ENCODE results near the gene MYL11.

MYL11 gene

GRCh38 chr16:30409125-30410060 is 34.8 kb downstream of the MYL11 start:
- Histone ChIP-seq H3K27me3 (ENCODE audit: insufficient read depth, low read length) (no peaks in the 10 kb centered on the region), H3K27ac (ENCODE audit: low read depth, low read length) (no peak overlapping the region), H3K4me3 (ENCODE audit: low read depth, low read length) (0 out of 2 replicates have a peak overlapping the region, but pooled peaks have one; percentile 9), H3K79me2 (ENCODE audit: control insufficient read depth, insufficient read depth, low read length, unreplicated experiment) (peaks cover 8% of the 10 kb centered on the region), H2AFZ (ENCODE audit: low read length, unreplicated experiment) (no peak overlapping the region), H3K36me3 (ENCODE audit: insufficient read depth, low read length) (peaks cover 7% of the 10 kb centered on the region; the same call in 1 of the 2 replicates), H3K4me1 (ENCODE audit: control insufficient read depth, insufficient read depth, low read length, unreplicated experiment) (peaks cover 21% of the 10 kb centered on the region)

DNA sequence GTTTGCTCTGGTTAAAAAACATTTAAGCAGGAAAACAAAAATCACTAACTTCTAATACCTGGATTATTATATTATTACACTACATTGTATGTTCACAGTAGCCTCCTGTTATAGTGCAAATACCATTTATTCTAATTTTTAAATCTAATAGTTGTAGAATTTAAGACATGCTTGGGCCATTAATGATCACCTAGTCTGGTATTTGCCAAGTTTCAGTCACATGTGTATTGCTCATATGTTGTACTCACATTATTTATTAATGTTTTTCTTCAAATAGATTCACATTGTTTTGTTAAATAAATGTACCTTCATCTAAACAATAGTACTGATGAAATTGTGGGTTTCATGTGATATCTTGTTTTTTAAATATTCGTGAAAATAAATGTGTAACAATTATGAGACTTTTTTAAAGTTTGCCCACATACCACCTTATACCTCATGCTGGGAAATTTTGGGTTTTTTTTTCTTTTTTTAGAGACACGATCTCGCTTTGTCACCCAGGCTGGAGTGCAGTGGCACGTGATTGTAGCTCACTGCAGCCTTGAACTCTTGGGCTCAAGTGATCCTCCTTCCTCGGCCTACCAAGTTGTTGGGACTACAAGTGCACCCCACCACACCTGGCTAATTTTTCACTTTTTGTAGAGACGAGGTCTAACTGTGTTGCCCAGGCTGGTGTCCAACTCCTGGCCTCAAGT is 38.7 kb downstream of the MYL11 start:
- Histone ChIP-seq H3K4me1 (ENCODE audit: control insufficient read depth, insufficient read depth, low read length, unreplicated experiment) (peaks cover 14% of the 10 kb centered on the region), H3K27me3 (ENCODE audit: insufficient read depth, low read length) (no peaks in the 10 kb centered on the region), H3K36me3 (ENCODE audit: insufficient read depth, low read length) (peaks cover 7% of the 10 kb centered on the region; the same call in 1 of the 2 replicates), H3K79me2 (ENCODE audit: control insufficient read depth, insufficient read depth, low read length, unreplicated experiment) (peaks cover 4% of the 10 kb centered on the region), H2AFZ (ENCODE audit: low read length, unreplicated experiment) (no peak overlapping the region), H3K27ac (ENCODE audit: low read depth, low read length) (no peak overlapping the region), H3K4me3 (ENCODE audit: low read depth, low read length) (no peak overlapping the region)

- H3K4me3 ChIP-seq (ENCODE audit: low read depth, low read length), result no peak overlapping the region
- peaks cover 6% of the 10 kb centered on the region for H3K4me1 ChIP-seq (ENCODE audit: control insufficient read depth, insufficient read depth, low read length, unreplicated experiment)
- H3K36me3 ChIP-seq (ENCODE audit: insufficient read depth, low read length), result peaks cover 7% of the 10 kb centered on the region; the same call in 1 of the 2 replicates
- no peak overlapping the region for H2AFZ ChIP-seq (ENCODE audit: low read length, unreplicated experiment)
- H3K79me2 ChIP-seq (ENCODE audit: control insufficient read depth, insufficient read depth, low read length, unreplicated experiment), result no peaks in the 10 kb centered on the region
- no peak overlapping the region for H3K27ac ChIP-seq (ENCODE audit: low read depth, low read length)
- no peaks in the 10 kb centered on the region for H3K27me3 ChIP-seq (ENCODE audit: insufficient read depth, low read length)
These were observed 39.6 kb downstream of the MYL11 start for GRCh38 chr16:30414159-30414558.

GRCh38 chr16:30416047-30416603 is 41.5 kb downstream of the MYL11 start:
- Histone ChIP-seq H3K36me3 (ENCODE audit: insufficient read depth, low read length) (peaks cover 8% of the 10 kb centered on the region), H3K79me2 (ENCODE audit: control insufficient read depth, insufficient read depth, low read length, unreplicated experiment) (no peaks in the 10 kb centered on the region), H3K27me3 (ENCODE audit: insufficient read depth, low read length) (no peaks in the 10 kb centered on the region), H3K27ac (ENCODE audit: low read depth, low read length) (no peak overlapping the region), H2AFZ (ENCODE audit: low read length, unreplicated experiment) (no peak overlapping the region), H3K4me3 (ENCODE audit: low read depth, low read length) (no peak overlapping the region), H3K4me1 (ENCODE audit: control insufficient read depth, insufficient read depth, low read length, unreplicated experiment) (no peaks in the 10 kb centered on the region)

GRCh38 chr16:30416624-30417528 is 42.3 kb downstream of the MYL11 start:
- no peaks in the 10 kb centered on the region for H3K27me3 ChIP-seq (ENCODE audit: insufficient read depth, low read length)
- peaks cover 12% of the 10 kb centered on the region for H3K36me3 ChIP-seq (ENCODE audit: insufficient read depth, low read length)
- H3K4me1 ChIP-seq (ENCODE audit: control insufficient read depth, insufficient read depth, low read length, unreplicated experiment), result no peaks in the 10 kb centered on the region
- peak overlapping the region; percentile 86 for H3K4me3 ChIP-seq (ENCODE audit: low read depth, low read length)
- no peak overlapping the region for H3K27ac ChIP-seq (ENCODE audit: low read depth, low read length)
- H2AFZ ChIP-seq (ENCODE audit: low read length, unreplicated experiment), result peak overlapping the region; percentile 78
- no peaks in the 10 kb centered on the region for H3K79me2 ChIP-seq (ENCODE audit: control insufficient read depth, insufficient read depth, low read length, unreplicated experiment)

DNA sequence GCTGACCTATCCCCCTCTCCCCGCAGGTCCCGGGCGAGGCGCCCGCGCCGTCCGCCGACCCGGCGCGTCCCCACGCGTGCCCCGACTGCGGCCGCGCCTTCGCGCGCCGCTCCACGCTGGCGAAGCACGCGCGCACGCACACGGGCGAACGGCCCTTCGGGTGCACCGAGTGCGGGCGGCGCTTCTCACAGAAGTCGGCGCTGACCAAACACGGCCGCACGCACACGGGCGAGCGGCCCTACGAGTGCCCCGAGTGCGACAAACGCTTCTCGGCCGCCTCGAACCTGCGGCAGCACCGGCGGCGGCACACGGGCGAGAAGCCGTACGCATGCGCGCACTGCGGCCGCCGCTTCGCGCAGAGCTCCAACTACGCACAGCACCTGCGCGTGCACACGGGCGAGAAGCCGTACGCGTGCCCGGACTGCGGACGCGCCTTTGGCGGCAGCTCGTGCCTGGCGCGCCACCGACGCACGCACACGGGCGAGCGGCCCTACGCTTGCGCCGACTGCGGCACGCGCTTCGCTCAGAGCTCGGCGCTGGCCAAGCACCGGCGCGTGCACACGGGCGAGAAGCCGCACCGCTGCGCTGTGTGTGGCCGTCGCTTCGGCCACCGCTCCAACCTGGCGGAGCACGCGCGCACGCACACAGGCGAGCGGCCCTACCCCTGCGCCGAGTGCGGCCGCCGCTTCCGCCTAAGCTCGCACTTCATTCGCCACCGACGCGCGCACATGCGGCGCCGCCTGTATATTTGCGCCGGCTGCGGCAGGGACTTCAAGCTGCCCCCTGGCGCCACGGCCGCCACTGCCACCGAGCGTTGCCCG is 43.1 kb downstream of the MYL11 start:
- no peak overlapping the region for H3K27ac ChIP-seq (ENCODE audit: low read depth, low read length)
- H2AFZ ChIP-seq (ENCODE audit: low read length, unreplicated experiment), result peak overlapping the region; percentile 78
- H3K4me3 ChIP-seq (ENCODE audit: low read depth, low read length), result peak overlapping the region; percentile 86
- H3K4me1 ChIP-seq (ENCODE audit: control insufficient read depth, insufficient read depth, low read length, unreplicated experiment), result no peaks in the 10 kb centered on the region
- H3K27me3 ChIP-seq (ENCODE audit: insufficient read depth, low read length), result no peaks in the 10 kb centered on the region
- peaks cover 14% of the 10 kb centered on the region for H3K36me3 ChIP-seq (ENCODE audit: insufficient read depth, low read length)
- H3K79me2 ChIP-seq (ENCODE audit: control insufficient read depth, insufficient read depth, low read length, unreplicated experiment), result no peaks in the 10 kb centered on the region

GRCh38 chr16:30418350-30419181 is 44.0 kb downstream of the MYL11 start:
- Histone ChIP-seq H3K27ac (ENCODE audit: low read depth, low read length) (no peak overlapping the region), H3K36me3 (ENCODE audit: insufficient read depth, low read length) (peaks cover 12% of the 10 kb centered on the region), H2AFZ (ENCODE audit: low read length, unreplicated experiment) (no peak overlapping the region)

DNA sequence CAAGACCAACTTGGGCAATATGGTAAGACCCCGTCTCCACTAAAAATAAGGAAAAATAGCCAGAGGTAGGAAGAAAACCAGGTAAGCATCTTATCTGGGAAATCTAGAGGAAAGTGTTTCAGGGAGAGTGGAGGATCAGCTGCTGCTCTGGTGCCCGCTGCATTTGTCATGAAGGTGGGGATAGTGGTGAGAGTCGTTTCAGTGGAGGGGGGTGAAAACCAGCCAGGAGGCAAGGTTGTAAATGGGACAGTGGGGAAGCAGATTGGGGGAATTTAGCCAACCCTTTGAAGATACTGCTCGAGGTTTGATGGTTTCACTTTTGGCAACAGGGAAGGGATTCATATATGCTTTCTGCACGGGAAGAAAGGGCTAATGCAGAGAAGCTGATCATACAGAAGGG is 46.4 kb downstream of the MYL11 start:
- Histone ChIP-seq H3K27me3 (ENCODE audit: insufficient read depth, low read length) (no peaks in the 10 kb centered on the region), H3K79me2 (ENCODE audit: control insufficient read depth, insufficient read depth, low read length, unreplicated experiment) (peaks cover 3% of the 10 kb centered on the region), H3K4me1 (ENCODE audit: control insufficient read depth, insufficient read depth, low read length, unreplicated experiment) (no peaks in the 10 kb centered on the region), H3K27ac (ENCODE audit: low read depth, low read length) (no peak overlapping the region), H3K4me3 (ENCODE audit: low read depth, low read length) (no peak overlapping the region), H3K36me3 (ENCODE audit: insufficient read depth, low read length) (peaks cover 7% of the 10 kb centered on the region), H2AFZ (ENCODE audit: low read length, unreplicated experiment) (no peak overlapping the region)

More at GRCh38 chr16:30418350-30419181, 44.0 kb downstream of the MYL11 start:
- no peaks in the 10 kb centered on the region for H3K27me3 ChIP-seq (ENCODE audit: insufficient read depth, low read length)
- peak overlapping the region; percentile 86 for H3K4me3 ChIP-seq (ENCODE audit: low read depth, low read length)
- no peaks in the 10 kb centered on the region for H3K4me1 ChIP-seq (ENCODE audit: control insufficient read depth, insufficient read depth, low read length, unreplicated experiment)
- H3K79me2 ChIP-seq (ENCODE audit: control insufficient read depth, insufficient read depth, low read length, unreplicated experiment), result no peaks in the 10 kb centered on the region

Measured in ACC112 (cell line).